Body of pancreas (tissue), 4 donors: Measurements from ENCODE around the gene TPST1. TPM values are rescaled to one million over a fixed set of nuclear protein-coding genes. Genes with fewer than 3 reads are reported as not detected.

Source experiments
- ATAC-seq: fragments of 150-250 bp; one replicate; pipeline ENCODE4 v1.9.1; 2016
- DNase-seq, 4 donors: peaks; one replicate each; pipeline ENCODE4 v3.0.0-alpha.2; 2019
- H3K27ac ChIP-seq, 4 donors: fragments of 200-600 bp; sonication (generic); 1 replicate in 3 of 4; 2 replicates in 1 of 4; pipeline versions ENCODE4 v1.5.1 to v1.6.1; 2016 to 2019; ENCODE audit warnings: mild to moderate bottlenecking in 1 of 4, mixed read lengths in 1 of 4, moderate library complexity in 1 of 4
- H3K27me3 ChIP-seq, 2 donors: fragments of 200-600 bp; sonication (generic); one replicate each; pipeline ENCODE4 v1.6.0; 2016; ENCODE audit warnings: mild to moderate bottlenecking in 1 of 2
- H3K36me3 ChIP-seq, 2 donors: fragments of 200-600 bp; sonication (generic); replicated peaks in 1 of 2; 2 replicates each; pipeline ENCODE4 v1.5.1; 2016; ENCODE audit warnings: low read depth in 2 of 2; ENCODE audit not compliant: insufficient read depth in 1 of 2
- H3K4me1 ChIP-seq: fragments of 200-600 bp; sonication (generic); one replicate; pipeline ENCODE4 v1.6.0; 2016
- H3K4me3 ChIP-seq, 2 donors: fragments of 200-600 bp; sonication (generic); 1 replicate in 1 of 2; 2 replicates in 1 of 2; pipeline ENCODE4 v1.5.1; 2016 to 2019
- H3K9me3 ChIP-seq, 3 donors: fragments of 200-600 bp; sonication (generic); 1 replicate in 2 of 3; 2 replicates in 1 of 3; pipeline ENCODE4 v1.5.1; 2016
- POLR2A ChIP-seq, 3 donors: fragments of 450-650 bp; IDR thresholded peaks; one replicate each; pipeline ENCODE4 v1.6.1; 2016; ENCODE audit warnings: antibody characterized with exemption in 3 of 3, mild to moderate bottlenecking in 2 of 3
- WGBS, 2 donors: methylation state at CpG; one replicate each; pipeline ENCODE4 v1.1.5; 2017; 5-methylcytosine and 5-hydroxymethylcytosine counted together
- intact Hi-C: fragments of 100-400 bp; cut with DNase I; formaldehyde crosslinking; loops from one replicate; pipeline ENCODE4 v1.15.1; 2023
- total RNA-seq, 2 donors: library from RNA; depleted of rRNA; stranded (reverse); fragments of >200 nt; gene quantifications; one replicate each; pipeline ENCODE4 v1.1.0, GENCODE V29; 2016
- TF ChIP-seq, protein P1 (sequence below), 7 experiments: fragments of 450-650 bp in 4 of 7; fragments of 200-600 bp in 3 of 7; sonication (generic) in 3 of 7; IDR thresholded peaks; one replicate each; pipeline ENCODE4 v1.5.1; 2016 to 2019; ENCODE audit warnings: antibody characterized with exemption in 7 of 7

The TPST1 gene
- total RNA-seq, 2 donors from 2014 or later = 12.5 to 16.5 TPM

- TF ChIP-seq POLR2A (IDR thresholded peaks at IDR 0.05) = no peak
- TF ChIP-seq, protein P1, sequence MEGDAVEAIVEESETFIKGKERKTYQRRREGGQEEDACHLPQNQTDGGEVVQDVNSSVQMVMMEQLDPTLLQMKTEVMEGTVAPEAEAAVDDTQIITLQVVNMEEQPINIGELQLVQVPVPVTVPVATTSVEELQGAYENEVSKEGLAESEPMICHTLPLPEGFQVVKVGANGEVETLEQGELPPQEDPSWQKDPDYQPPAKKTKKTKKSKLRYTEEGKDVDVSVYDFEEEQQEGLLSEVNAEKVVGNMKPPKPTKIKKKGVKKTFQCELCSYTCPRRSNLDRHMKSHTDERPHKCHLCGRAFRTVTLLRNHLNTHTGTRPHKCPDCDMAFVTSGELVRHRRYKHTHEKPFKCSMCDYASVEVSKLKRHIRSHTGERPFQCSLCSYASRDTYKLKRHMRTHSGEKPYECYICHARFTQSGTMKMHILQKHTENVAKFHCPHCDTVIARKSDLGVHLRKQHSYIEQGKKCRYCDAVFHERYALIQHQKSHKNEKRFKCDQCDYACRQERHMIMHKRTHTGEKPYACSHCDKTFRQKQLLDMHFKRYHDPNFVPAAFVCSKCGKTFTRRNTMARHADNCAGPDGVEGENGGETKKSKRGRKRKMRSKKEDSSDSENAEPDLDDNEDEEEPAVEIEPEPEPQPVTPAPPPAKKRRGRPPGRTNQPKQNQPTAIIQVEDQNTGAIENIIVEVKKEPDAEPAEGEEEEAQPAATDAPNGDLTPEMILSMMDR (IDR thresholded peaks at IDR 0.05) = no peak
Observed at GRCh38 chr7:66306243-66306642, 101.1 kb downstream of the TPST1 start.

DNA sequence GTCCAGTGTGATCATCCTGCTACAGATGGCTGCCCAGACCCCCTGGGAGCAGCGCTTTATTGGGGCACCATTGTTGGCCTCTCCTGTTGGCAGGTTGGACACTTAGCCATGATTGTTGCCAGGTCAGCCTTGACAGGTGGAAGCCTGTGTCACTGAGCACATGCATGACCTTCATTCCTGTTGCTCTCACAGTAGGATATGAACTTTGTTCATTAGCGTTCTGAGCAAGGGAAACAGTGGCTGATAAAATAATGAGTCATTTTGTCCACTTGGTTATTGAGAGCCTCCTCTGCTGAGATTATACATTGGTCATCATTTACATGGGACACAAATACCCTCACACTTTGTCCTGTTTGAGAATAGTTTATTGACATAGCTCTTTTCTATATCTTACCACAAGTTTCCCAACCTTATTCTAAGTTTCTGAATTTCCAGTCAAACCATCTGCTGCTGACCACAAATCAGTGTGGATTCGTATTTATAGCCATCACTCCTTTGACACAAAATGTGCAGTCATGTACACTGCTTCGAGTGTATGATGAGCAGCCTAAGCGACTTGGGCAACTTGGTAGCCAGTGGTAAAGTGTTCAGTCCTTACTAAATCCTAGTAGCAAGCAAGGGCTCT lies 102.6 kb downstream of the TPST1 start:
- TF ChIP-seq, protein P1 (IDR thresholded peaks at IDR 0.05) = no peak
- no peak for TF ChIP-seq POLR2A (IDR thresholded peaks at IDR 0.05)
- Histone ChIP-seq H3K27ac (peak overlapping the region in 3 of 4 donors; percentile 27 to 67 (median 62)), H3K9me3 (no peaks in the 10 kb centered on the region), H3K36me3 (no peaks in the 10 kb centered on the region), H3K4me1 (peaks cover 67% of the 10 kb centered on the region), H3K27me3 (no peaks in the 10 kb centered on the region), H3K4me3 (no peak overlapping the region)
- DNase-seq = peak; percentile 45 to 74 (median 64)
- peak; percentile 79 for ATAC-seq
- intact Hi-C loops = no loop called here
- 60 to 66% methylated on average over 5 of the region's 5 CpGs for WGBS, 2 donors

More at GRCh38 chr7:66306243-66306642, 101.1 kb downstream of the TPST1 start:
- Histone ChIP-seq H3K27me3 (no peaks in the 10 kb centered on the region), H3K9me3 (no peaks in the 10 kb centered on the region), H3K27ac (peak overlapping the region; percentile 30 to 69 (median 57)), H3K36me3 (no peaks in the 10 kb centered on the region), H3K4me1 (peaks cover 77% of the 10 kb centered on the region), H3K4me3 (no peak overlapping the region)
- ATAC-seq (peak; percentile 36), DNase-seq (peak in 3 of 4 donors; percentile 27 to 55 (median 47))
- intact Hi-C loops = no loop called here
- 17 to 19% methylated on average over 2 of the region's 2 CpGs for WGBS, 2 donors

GRCh38 chr7:66308411-66308810 lies 103.3 kb downstream of the TPST1 start:
- WGBS, 2 donors = 98% methylated on average over 3 of the region's 3 CpGs

DNA sequence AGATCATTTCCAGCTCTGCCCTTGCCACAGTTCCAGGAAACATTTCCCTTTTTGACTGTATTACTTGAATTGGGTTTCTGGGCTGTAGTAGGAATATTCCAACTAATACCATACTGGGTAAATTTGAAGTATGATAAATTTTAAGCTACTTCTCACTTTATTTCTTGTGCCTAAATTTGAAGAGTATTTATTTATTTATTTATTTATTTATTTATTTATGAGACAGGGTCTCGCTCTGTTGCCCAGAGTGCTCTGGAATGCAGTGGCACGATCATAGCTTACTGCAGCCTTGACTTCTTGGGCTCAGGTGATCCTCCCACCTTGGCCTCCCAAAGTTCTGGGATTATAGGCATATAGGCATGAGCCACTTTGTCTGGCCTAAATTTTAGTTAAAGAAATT lies 105.5 kb downstream of the TPST1 start:
- TF ChIP-seq, protein P1 (IDR thresholded peaks at IDR 0.05) = no peak
- no peak for TF ChIP-seq POLR2A (IDR thresholded peaks at IDR 0.05)
- intact Hi-C loops = no loop called here
- DNase-seq = no peak
- Histone ChIP-seq H3K4me3 (no peak overlapping the region), H3K36me3 (no peaks in the 10 kb centered on the region), H3K9me3 (no peaks in the 10 kb centered on the region), H3K27me3 (no peaks in the 10 kb centered on the region), H3K4me1 (peaks cover 45% of the 10 kb centered on the region), H3K27ac (peak overlapping the region in 1 of 4 donors; percentile 47)
- 100% methylated on average over 2 of the region's 2 CpGs for WGBS, 2 donors
- no peak for ATAC-seq

More at GRCh38 chr7:66308411-66308810, 103.3 kb downstream of the TPST1 start:
- no peak for ATAC-seq
- H3K4me1 ChIP-seq = peaks cover 61% of the 10 kb centered on the region
- no peak overlapping the region for H3K4me3 ChIP-seq
- TF ChIP-seq POLR2A (IDR thresholded peaks at IDR 0.05) = no peak
- TF ChIP-seq, protein P1 (IDR thresholded peaks at IDR 0.05) = no peak
- H3K27me3 ChIP-seq = no peaks in the 10 kb centered on the region
- DNase-seq = no peak
- H3K9me3 ChIP-seq = no peaks in the 10 kb centered on the region
- H3K27ac ChIP-seq = peak overlapping the region in 3 of 4 donors; percentile 27 to 67 (median 62)
- no peaks in the 10 kb centered on the region for H3K36me3 ChIP-seq
- intact Hi-C loops = no loop called here
